LNCaP clone FGC (cell line): ENCODE data around the gene GPSM1.

Experiments used
- DNase-seq: peaks from one replicate; pipeline ENCODE4 v3.0.0-alpha.2; 2011; ENCODE audit warnings: low read depth
- H3K4me3 ChIP-seq: 2 replicates; pipeline ENCODE4 v1.5.1; 2011; ENCODE audit warnings: mild to moderate bottlenecking, low read depth, low read length, control low read depth
- TF ChIP-seq, protein P1 (sequence below): IDR thresholded peaks from 2 replicates; pipeline ENCODE4 v1.5.1; 2012; ENCODE audit warnings: mild to moderate bottlenecking; ENCODE audit not compliant: control insufficient read depth, insufficient read depth; ENCODE audit errors: extremely low read depth

The GPSM1 gene

DNA sequence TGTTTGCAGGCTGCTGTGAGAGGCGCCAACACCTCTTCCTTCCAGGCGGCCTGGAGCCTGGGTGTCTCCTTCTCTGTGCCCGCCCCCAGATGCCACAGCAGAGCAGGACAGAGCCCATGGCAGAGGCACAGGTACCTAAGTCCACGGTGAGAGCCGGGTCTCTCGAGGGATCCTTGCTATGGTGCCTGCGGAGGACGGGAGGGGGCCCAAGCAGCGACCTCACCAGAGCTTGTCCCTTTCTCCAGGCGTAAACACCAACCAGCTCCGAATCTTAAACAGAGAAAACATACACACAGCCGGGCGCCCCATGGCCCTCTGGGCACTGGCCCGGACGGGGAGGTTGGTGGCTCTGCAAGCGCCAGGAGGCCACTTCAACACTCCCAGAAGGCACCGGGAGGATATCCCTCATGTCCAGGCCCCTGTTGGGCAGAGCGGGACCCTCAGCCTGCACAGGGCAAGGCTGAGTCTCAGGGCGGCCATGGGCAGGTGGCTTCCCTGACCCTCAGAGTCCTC, 35.3 kb upstream of the GPSM1 start:
- DNase-seq: no peak

DNA sequence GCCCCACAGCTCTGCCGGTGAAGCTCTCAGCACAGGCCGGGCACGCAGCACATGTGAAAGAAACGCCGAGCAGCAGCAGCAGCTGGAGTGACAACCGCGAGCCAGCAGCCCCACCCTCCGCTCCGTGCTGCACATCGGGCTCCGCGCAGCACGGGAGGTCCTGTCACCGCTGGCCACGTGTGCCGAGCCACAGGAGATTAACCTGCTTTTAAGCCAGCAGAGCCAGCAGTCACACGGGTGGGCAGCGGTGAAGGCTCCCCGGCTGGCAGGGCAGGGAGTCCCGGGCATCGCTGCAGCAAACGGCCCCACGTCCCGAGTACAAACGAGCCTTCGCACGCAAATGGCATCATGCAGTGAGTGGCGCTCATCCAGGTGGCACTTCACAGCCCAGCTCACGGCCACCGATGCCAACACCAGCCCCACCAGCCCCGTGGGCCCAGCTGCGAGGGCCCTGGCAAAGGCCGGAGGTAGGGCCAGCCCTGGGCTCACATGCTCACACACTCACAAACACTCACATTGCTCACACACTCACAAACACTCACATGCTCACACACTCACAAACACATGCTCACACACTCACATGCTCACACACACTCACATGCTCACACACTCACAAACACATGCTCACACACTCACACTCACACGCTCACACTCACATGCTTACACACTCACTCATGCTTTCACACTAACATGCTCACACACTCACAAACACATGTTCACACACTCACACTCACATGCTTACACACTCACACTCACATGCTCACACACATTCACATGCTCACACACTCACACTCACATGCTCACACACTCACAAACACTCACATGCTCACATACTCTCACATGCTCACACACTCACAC, 34.5 kb upstream of the GPSM1 start:
- TF ChIP-seq, protein P1, sequence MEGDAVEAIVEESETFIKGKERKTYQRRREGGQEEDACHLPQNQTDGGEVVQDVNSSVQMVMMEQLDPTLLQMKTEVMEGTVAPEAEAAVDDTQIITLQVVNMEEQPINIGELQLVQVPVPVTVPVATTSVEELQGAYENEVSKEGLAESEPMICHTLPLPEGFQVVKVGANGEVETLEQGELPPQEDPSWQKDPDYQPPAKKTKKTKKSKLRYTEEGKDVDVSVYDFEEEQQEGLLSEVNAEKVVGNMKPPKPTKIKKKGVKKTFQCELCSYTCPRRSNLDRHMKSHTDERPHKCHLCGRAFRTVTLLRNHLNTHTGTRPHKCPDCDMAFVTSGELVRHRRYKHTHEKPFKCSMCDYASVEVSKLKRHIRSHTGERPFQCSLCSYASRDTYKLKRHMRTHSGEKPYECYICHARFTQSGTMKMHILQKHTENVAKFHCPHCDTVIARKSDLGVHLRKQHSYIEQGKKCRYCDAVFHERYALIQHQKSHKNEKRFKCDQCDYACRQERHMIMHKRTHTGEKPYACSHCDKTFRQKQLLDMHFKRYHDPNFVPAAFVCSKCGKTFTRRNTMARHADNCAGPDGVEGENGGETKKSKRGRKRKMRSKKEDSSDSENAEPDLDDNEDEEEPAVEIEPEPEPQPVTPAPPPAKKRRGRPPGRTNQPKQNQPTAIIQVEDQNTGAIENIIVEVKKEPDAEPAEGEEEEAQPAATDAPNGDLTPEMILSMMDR: no peak
- H3K4me3 ChIP-seq: no peak overlapping the region
- DNase-seq: no peak

More for the DNA sequence above, 35.3 kb upstream of the GPSM1 start:
- H3K4me3 ChIP-seq: no peak overlapping the region
- TF ChIP-seq, protein P1: no peak

DNA sequence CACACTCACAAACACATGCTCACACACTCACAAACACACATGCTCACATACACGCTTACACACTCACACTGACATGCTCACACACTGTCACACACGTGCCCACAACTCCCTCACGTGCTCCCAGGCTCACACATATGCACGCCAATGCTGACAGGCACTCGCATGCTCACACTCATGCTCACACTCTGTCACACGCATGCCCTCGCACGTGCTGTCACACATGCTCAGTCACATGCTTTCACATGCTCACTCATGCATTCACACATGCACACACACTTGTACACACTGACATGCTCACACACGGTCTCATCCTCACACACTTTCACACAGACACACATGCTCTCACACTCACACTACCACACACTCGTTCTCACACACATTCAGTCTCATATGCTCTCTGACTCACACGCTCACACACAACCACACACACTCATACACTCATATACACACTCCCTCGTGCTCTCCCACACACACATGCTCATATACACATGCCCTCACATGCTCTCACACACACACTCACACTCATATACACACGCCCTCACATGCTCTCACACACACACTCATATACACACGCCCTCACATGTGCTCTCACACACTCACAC, 33.8 kb upstream of the GPSM1 start:
- TF ChIP-seq, protein P1: no peak; the same call in 1 of the 2 replicates
- H3K4me3 ChIP-seq: no peak overlapping the region
- no peak for DNase-seq

DNA sequence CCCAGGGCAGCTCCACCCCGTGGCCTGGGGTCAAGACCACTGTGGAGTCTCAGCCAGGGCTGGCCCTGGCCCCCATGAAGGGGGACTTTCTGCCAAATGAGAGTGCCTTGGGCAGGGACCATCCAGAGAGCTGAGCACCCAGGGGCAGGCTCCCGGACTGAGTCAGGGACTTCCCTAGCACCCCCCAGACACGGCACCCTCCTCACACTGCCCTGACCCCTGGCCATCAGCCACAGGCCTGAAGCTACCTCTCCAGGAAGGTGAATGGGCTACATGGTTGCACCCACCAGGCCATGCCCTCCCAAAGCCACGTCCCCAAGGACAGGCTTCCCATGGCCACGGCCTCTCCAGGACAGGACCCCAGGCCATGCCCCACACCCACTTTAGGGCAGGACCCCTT, 32.9 kb upstream of the GPSM1 start:
- DNase-seq: no peak
- no peak overlapping the region for H3K4me3 ChIP-seq
- TF ChIP-seq, protein P1: no peak

DNA sequence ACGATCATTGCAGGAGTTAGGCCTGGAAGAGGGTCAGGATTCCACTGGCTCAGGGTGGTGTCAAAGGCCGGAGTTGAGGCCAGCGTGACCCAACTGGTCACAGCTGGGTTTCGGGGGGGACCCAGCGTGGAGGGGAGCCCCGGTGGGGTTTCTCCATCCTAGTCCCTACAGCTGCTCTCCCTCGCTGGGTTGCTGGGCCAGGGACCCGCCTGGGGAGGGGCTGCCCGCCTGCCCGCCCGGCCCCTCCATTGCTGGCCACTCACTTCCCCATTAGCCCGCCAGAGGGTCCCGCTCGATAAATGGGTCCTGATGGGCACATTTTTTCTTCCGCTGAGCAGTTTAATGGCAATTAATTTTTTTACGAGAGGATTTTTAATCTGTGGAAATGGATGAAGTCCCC, 32.3 kb upstream of the GPSM1 start:
- no peak overlapping the region for H3K4me3 ChIP-seq
- TF ChIP-seq, protein P1: no peak
- DNase-seq: no peak

DNA sequence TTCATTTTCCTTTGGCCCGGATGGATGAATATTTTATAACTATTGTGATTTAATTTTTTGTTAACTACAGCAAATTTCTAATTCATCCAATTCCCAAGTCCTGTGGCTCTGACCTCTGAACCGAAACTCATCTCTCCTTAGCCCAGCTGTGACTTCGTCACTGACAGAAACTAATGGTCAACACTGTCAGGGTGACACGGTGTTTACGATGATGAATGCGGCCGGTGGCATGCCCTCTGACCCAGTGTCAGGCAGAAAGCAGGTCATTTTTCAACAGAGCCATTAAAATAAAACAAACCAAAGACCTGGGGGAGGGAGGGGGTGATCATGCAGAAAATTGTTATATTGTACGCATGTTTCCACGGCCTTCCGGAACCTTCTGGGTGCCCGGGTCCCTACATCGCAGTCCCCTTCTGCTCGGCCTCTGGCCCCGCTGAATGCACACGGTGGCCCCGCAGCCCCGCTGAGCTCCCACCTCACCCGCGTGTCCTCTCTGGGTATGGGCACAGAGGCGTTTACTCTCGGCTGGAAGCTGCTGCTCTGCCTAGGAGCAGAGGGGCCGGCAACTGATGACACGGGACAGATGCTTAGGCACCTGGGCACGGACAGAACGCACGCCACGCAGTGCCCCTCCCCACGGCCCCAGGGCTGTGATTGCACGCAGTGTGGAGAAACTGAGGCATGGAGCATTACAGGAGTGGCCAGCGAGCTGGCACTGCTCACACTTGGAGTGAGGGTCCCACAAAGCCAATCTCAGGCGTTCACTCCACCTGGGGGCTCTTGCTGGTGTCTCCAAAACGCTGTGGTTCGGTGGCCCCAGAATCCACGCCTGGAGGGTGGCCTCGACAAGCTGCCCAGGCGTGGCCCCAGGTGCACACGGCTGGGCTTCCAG, 31.6 kb upstream of the GPSM1 start:
- TF ChIP-seq, protein P1: no peak
- no peak for DNase-seq
- H3K4me3 ChIP-seq: no peak overlapping the region
